Stimulated activated CD8-positive, alpha-beta memory T cell treated with anti-CD3 and anti-CD28 coated beads, Interleukin-12 subunit alpha, Interleukin-12 subunit beta, amount 100 ng/mL, for 1 hour (primary cell): ENCODE measurements around the gene SIRPB2.
A peak's percentile ranks its signal among the peaks of the same experiment; 100 is the strongest.

ENCODE experiments used
- DNase-seq: peaks from one replicate; pipeline ENCODE4 v3.0.0-alpha.2; 2020; ENCODE audit warnings: low read depth

Gene SIRPB2

DNA sequence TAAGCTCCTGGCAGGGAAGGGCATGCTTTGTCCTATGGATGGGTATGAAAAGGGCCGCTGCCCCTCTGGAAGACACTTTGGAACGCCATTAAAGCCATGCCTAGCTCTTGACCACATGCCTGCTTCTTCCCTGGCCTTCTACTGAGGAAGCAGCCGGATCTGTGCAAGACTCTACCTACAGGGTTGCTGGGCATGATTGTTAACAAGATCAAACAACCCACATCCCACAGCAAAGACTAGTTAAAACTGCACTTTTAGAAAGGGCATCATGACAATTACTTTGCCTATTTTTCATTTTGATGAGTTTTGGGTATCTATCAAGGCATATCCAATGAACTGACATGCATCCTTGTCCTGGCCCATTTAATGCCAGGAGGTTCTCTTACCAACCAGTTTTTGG lies 50.1 kb downstream of the SIRPB2 start:
- no peak for DNase-seq

DNA sequence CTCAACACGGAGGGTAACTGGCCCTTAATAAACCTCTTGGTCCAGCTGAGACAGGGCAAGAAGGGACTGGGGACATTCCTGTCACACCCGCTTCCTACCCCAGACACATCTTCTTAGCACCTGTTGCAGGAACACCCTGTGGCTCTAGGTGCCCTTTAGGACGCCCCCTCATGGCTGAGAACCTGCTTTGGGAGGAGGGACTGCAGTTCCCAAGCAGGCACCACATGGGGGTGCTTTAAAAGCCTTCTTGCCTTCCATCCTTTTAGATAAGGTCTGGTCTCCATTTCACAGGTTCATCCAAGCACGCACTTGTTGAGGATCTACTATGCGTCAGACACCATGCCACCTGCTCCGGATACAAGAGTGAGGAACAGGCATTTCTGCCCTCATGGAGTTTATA lies 51.2 kb downstream of the SIRPB2 start:
- no peak for DNase-seq

DNA sequence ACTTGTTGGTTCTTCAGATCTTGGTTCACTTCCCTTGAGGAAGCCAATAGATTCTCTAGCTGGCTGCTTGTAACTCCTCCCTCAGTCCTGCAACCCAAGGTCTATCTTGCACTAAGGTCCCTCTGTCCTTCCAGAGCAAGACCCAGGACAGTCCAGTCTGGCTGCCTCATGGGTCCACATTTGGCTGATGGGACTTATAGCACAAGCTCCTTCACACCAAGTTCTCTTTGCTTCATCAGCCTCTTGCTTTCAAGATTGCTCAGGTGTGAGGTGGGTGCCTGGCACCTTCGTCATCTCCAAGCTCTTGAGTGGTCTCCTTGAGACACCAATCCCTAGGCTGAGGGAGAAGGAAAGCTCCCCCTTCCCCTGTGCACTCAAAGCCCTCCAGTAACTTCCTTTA lies 52.9 kb downstream of the SIRPB2 start:
- DNase-seq: no peak

- DNase-seq: peak; percentile 75
These were observed 53.9 kb downstream of the SIRPB2 start for GRCh38 chr20:1437235-1437904.

DNA sequence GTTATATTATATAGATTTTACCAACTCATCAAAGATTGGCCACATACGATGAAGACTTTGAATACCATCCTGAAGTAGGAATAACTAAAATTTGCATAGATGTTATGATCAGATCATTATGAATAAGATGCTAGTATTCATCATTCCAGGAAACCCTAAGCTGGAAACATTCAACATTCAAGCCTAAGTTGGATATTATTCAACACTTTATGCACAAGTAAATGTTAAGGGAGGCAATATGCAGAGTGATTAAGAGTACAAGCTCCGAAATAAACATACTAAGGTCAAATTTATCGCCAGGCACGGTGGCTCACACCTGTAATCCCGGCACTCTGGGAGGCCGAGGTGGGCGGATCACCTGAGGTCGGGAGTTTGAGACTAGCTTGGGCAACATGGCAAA lies 55.0 kb downstream of the SIRPB2 start:
- DNase-seq: no peak

- DNase-seq: no peak
These were observed 55.9 kb downstream of the SIRPB2 start for GRCh38 chr20:1435337-1435699.

DNA sequence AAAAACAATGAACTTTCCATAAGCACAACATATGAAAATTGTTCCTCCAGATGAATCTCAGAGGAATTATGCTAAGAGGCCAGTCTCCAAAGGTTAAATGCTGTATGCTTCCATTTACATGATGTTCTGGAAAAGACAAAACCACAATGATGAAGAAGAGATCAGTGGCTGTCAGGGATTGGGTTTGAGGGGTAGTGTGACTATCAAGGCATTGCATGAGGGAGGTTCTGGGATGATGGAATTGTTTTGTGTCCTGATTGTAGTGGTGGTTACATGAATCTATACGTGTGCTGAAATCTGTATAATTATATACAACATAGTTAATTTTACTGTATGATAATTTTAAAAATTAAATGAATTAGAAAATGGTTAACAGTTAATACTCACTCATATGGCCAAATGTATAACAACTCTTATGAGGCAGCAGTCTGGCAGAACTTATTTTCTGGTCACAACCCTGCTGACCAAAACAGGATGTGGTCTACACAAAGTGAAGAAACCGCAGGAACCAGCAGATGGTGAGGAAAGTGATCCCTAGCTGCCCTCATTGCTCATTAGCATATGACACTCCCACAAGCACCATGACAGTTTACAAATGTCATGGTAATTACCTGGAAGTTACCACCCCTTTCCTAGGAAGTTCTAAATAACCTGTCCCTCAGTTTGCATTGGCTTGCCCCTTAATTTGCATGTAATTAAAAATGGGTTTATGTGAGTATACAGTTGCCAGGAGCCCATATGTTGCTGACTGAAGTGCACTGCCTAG lies 56.5 kb downstream of the SIRPB2 start:
- peak; percentile 30 for DNase-seq

- DNase-seq: no peak
These were observed 60.1 kb downstream of the SIRPB2 start for GRCh38 chr20:1431158-1431557.

DNA sequence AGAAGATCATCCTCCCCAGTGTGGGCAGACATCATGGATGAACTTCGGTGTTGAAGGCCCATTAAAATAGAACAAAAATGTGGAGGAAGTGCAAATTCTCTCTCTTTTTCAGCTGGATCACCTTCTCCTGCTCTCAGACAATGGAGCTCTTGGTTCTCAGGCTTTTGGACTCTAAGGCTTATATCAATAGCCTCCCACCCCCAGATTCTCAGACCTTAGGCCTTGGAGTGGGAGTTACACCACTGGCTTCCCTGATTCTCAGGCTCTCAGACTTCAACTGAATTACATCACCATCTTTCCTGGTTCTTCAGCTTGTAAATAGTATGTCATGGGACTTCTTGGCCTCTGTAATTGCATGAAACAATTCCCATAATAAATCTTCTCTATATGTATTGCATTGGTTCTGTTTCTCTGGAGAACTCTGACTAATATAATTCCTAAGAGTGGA lies 61.2 kb downstream of the SIRPB2 start:
- no peak for DNase-seq

DNA sequence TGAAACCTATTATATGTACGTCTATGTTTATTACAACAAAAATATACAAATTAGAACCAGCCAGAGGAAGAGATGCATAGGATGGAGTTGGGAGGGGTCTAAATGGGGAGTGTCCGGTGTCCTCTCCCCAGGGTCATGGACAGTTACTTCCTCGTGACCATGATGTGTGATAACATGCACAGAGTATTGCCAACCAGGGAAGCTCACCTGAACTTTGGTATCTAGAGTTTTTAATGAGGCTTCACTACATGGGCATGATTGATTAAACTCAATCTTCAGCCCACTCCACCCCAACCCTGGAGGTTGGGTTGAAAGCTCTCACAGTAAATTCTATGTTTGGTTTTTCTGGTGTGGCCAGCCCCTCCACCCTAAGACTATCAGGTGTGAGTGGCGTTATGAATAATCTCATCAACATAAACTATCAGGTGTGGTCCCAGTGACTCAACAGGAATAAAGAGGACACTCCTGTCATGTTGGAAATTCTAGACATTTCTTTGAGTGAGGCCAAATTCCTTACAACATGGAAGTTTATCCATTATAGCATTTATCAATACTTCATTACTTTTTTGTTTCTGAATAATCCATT lies 62.0 kb downstream of the SIRPB2 start:
- no peak for DNase-seq

DNA sequence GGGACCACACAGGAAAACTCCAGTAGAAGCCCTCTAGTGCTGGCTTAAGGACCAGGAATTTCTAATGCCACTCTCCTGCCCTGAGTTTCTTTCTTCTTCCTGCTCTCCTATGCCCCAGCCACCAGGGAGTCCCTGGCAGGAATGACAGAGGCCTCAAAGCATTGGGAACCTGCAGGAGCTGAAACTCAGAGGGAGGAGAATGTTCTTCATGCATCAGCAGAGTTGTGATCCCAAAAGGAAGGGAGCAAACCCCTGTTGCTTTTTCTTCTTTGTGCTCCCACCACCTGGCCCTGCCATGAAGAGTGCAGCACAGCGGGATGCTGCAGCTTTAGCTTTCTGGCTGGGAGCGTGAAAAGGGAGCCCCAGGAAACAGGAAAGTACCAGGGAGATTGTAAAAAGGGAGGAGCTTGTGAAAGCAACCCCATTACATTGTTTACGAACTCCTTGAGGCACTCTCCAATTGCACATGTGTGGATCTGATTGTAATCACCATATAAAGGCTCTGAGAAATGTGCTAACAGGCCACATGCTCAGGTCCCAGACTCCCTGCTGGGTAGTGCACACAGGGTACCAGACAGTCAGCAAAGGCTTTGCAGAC lies 63.7 kb downstream of the SIRPB2 start:
- DNase-seq: no peak

DNA sequence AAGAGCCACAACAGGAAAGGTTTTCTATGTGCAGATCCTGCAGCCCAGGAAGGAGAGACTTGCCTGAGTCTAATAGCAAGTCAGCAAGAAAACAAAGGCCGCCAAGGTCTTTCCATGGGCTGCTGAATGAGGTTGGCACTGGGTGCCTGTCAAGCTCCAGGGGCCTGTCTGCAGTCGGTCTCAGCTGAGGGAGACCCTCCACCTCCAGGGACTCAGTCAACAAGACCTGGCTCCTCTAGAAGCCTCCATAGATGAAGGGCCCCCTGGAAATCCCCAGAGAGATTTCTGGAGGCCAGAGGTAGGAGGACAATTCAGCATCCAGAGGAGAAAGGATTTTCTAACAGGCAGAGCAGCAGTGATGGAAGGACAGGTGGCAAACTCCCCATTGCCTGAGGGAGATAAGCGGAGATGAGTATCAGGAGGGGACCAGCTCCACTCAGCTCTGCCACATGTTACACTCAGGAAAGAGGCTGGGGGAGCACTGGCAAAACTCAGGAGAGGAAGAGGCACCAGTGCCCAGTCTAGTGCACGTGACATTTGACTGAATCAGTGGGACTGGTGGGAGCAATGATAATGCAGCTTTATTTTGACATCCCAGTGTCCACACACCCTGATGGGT lies 64.9 kb downstream of the SIRPB2 start:
- no peak for DNase-seq
